ENCODE measurements around the gene IFNGR1. TPM values are rescaled to one million over a fixed set of nuclear protein-coding genes. Genes with fewer than 3 reads are reported as not detected.

IFNGR1 gene
- total RNA-seq, 1 donor from 2014 or later = 60.5 TPM

GRCh38 chr6:137191236-137191635 is 27.9 kb downstream of the IFNGR1 start:
- peaks cover 6% of the 10 kb centered on the region for H3K4me1 Mint-ChIP-seq
- H3K36me3 Mint-ChIP-seq (ENCODE audit: low read depth) = peaks cover 8% of the 10 kb centered on the region
- no peak overlapping the region for H3K4me3 Mint-ChIP-seq
- DNase-seq (no peak), ATAC-seq (ENCODE audit: low read depth) (no peak)
- peaks cover 4% of the 10 kb centered on the region for H3K9me3 Mint-ChIP-seq
- intact Hi-C loops (cut with micrococcal nuclease) = loop anchor here (2.0 kb wide), 1 partner anchor 14 kb away; no protein-coding TSS in a partner anchor
- no peak overlapping the region for H3K27ac Mint-ChIP-seq
- ChIA-PET CTCF (interaction anchor here (1.1 to 1.4 kb wide), 3 partner anchors 19 to 123 kb away, joined by 3 read pairs; no protein-coding TSS in a partner anchor), POLR2A (no interaction called here)
- TF ChIP-seq, protein P1, sequence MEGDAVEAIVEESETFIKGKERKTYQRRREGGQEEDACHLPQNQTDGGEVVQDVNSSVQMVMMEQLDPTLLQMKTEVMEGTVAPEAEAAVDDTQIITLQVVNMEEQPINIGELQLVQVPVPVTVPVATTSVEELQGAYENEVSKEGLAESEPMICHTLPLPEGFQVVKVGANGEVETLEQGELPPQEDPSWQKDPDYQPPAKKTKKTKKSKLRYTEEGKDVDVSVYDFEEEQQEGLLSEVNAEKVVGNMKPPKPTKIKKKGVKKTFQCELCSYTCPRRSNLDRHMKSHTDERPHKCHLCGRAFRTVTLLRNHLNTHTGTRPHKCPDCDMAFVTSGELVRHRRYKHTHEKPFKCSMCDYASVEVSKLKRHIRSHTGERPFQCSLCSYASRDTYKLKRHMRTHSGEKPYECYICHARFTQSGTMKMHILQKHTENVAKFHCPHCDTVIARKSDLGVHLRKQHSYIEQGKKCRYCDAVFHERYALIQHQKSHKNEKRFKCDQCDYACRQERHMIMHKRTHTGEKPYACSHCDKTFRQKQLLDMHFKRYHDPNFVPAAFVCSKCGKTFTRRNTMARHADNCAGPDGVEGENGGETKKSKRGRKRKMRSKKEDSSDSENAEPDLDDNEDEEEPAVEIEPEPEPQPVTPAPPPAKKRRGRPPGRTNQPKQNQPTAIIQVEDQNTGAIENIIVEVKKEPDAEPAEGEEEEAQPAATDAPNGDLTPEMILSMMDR (IDR thresholded peaks at IDR 0.05) = no peak
- no peaks in the 10 kb centered on the region for H3K27me3 Mint-ChIP-seq

DNA sequence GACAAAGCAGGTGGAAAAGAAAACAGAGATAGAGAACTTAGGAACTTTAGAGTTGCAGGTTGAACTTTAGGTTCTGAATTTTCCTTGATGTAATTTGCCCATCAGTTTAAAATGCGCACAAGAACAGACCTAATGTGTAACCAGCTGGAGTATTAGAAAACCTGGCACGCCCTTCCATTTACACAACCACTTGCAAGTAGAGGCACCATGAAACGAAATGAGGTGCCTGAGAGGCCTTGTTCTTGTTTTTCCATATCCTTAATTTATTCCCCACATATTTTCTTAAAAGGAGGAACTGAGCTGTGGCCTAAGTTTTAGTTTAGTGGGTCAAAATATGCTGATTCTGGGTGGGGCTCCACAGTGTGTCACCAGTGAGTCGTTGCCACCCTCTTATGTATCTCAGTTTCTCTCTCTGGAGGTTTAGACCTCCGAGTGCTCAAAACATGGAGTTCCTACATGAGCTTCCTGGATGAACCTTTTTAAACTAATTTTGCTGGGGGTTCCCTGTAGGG is 28.5 kb downstream of the IFNGR1 start:
- ATAC-seq (ENCODE audit: low read depth) (no peak), DNase-seq (no peak)
- Mint-ChIP-seq H3K9me3 (peaks cover 4% of the 10 kb centered on the region), H3K4me1 (peaks cover under 1% of the 10 kb centered on the region), H3K27ac (no peak overlapping the region), H3K4me3 (no peak overlapping the region), H3K36me3 (ENCODE audit: low read depth) (peaks cover 2% of the 10 kb centered on the region), H3K27me3 (no peaks in the 10 kb centered on the region)
- ChIA-PET POLR2A (interaction anchor here (1.1 kb wide), 1 partner anchor 83 kb away, joined by 3 read pairs; no protein-coding TSS in a partner anchor), CTCF (interaction anchor here (1.1 to 1.4 kb wide), 3 partner anchors 19 to 124 kb away, joined by 3 read pairs; no protein-coding TSS in a partner anchor)
- TF ChIP-seq, protein P1 (IDR thresholded peaks at IDR 0.05) = no peak
- intact Hi-C loops (cut with micrococcal nuclease) = loop anchor here (2.0 kb wide), 1 partner anchor 14 kb away; no protein-coding TSS in a partner anchor

- H3K4me1 Mint-ChIP-seq = no peaks in the 10 kb centered on the region
- intact Hi-C loops (cut with micrococcal nuclease) = no loop called here
- ChIA-PET POLR2A (interaction anchor here (0.6 kb wide), 1 partner anchor 719 kb away, joined by 4 read pairs; no protein-coding TSS in a partner anchor), CTCF (no interaction called here)
- peaks cover 9% of the 10 kb centered on the region for H3K9me3 Mint-ChIP-seq
- H3K27ac Mint-ChIP-seq = no peak overlapping the region
- H3K36me3 Mint-ChIP-seq (ENCODE audit: low read depth) = peaks cover 4% of the 10 kb centered on the region
- H3K27me3 Mint-ChIP-seq = no peaks in the 10 kb centered on the region
- TF ChIP-seq, protein P1 (IDR thresholded peaks at IDR 0.05) = no peak
- no peak for DNase-seq
- ATAC-seq (ENCODE audit: low read depth) = no peak
- no peak overlapping the region for H3K4me3 Mint-ChIP-seq
Observed at GRCh38 chr6:137188855-137189254, 30.3 kb downstream of the IFNGR1 start.

DNA sequence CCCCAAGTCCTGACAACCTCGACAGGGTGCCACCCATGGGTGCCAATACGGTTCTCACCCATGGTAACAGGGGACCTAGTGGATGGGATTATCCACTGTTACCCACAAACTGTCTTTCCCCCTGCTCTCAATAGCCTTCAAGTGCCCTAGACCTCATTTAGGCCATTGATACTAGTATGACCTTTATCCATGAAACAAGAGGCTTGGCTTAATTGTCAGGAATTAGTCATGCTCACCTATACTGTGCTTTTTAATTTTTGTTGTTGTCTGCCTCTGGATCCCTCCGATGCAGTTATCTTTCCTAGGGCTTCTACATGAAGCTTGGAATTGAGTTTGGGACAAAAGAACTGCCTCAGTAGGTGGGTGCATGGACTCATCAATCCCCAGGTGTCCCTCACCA is 33.9 kb downstream of the IFNGR1 start:
- POLR2A ChIA-PET = no interaction called here
- DNase-seq (no peak), ATAC-seq (ENCODE audit: low read depth) (no peak)
- peaks cover 12% of the 10 kb centered on the region for H3K36me3 Mint-ChIP-seq (ENCODE audit: low read depth)
- no peak overlapping the region for H3K4me3 Mint-ChIP-seq
- H3K27ac Mint-ChIP-seq = no peak overlapping the region
- H3K27me3 Mint-ChIP-seq = no peaks in the 10 kb centered on the region
- no peaks in the 10 kb centered on the region for H3K4me1 Mint-ChIP-seq
- peaks cover 15% of the 10 kb centered on the region for H3K9me3 Mint-ChIP-seq
- CTCF ChIA-PET = no interaction called here
- intact Hi-C loops (cut with micrococcal nuclease) = no loop called here
- TF ChIP-seq, protein P1 (IDR thresholded peaks at IDR 0.05) = no peak

- H3K4me1 Mint-ChIP-seq = peaks cover 10% of the 10 kb centered on the region
- intact Hi-C loops (cut with micrococcal nuclease) = loop anchor here (2.0 kb wide), 1 partner anchor 14 kb away; no protein-coding TSS in a partner anchor
- H3K36me3 Mint-ChIP-seq (ENCODE audit: low read depth) = peaks cover 10% of the 10 kb centered on the region
- ChIA-PET POLR2A (no interaction called here), CTCF (interaction anchor here (1.1 kb wide), 1 partner anchor 132 kb away, joined by 3 read pairs; no protein-coding TSS in a partner anchor)
- H3K27me3 Mint-ChIP-seq = no peaks in the 10 kb centered on the region
- no peak for DNase-seq
- TF ChIP-seq, protein P1 (IDR thresholded peaks at IDR 0.05) = no peak
- ATAC-seq (ENCODE audit: low read depth) = no peak
- no peak overlapping the region for H3K4me3 Mint-ChIP-seq
- H3K27ac Mint-ChIP-seq = no peak overlapping the region
- peaks cover 16% of the 10 kb centered on the region for H3K9me3 Mint-ChIP-seq
Observed at GRCh38 chr6:137182654-137183073, 36.5 kb downstream of the IFNGR1 start.

Data from activated B cell treated with CpG ODN at 0.5 μM for 24 hours (primary cell).